HEK293 (cell line): ENCODE results near the gene TRPM2.
A peak's percentile ranks its signal among the peaks of the same experiment; 100 is the strongest.

Experiments
- CTCF ChIA-PET: fragments of 350-600 bp; formaldehyde crosslinking; extraction: SDS; loops from one replicate; lab custom pipeline; 2021; ENCODE audit warnings: antibody characterized with exemption; lab: Yijun Ruan, JAX
- POLR2A ChIA-PET: fragments of 300-600 bp; formaldehyde crosslinking; extraction: SDS; loops from one replicate; lab custom pipeline; 2020; ENCODE audit warnings: antibody characterized with exemption, inconsistent platforms; lab: Yijun Ruan, JAX
- H3K27ac ChIP-seq: fragments of 200-500 bp; sonication (Bioruptor generic); 2 replicates; pipeline ENCODE4 v1.5.1; 2014; ENCODE audit warnings: low read depth, low read length, control low read depth, inconsistent platforms; ENCODE audit errors: extremely low read depth
- H3K36me3 ChIP-seq, 2 experiments: fragments of 200-500 bp in 1 of 2; sonication (Bioruptor generic) in 1 of 2; 1 replicate in 1 of 2; 2 replicates in 1 of 2; pipeline ENCODE4 v1.5.1; 2014 to 2017; ENCODE audit warnings: inconsistent platforms in 2 of 2, low read length in 2 of 2; ENCODE audit not compliant: control insufficient read depth in 2 of 2, insufficient read depth in 1 of 2
- H3K4me1 ChIP-seq: fragments of 200-500 bp; sonication (Bioruptor generic); 2 replicates; pipeline ENCODE4 v1.5.1; 2014; ENCODE audit warnings: mild to moderate bottlenecking, low read length, inconsistent platforms; ENCODE audit not compliant: control insufficient read depth, insufficient read depth
- H3K4me3 ChIP-seq: 2 replicates; pipeline ENCODE4 v1.5.1; 2011; ENCODE audit warnings: low read depth, mild to moderate bottlenecking, control low read depth, low read length, moderate library complexity
- H3K9me3 ChIP-seq: fragments of 200-500 bp; sonication (Bioruptor generic); 2 replicates; pipeline ENCODE4 v1.5.1; 2014; ENCODE audit warnings: low read depth, low read length, inconsistent platforms; ENCODE audit not compliant: control insufficient read depth, insufficient read depth
- KLF1 ChIP-seq: fragments of 450-650 bp; formaldehyde crosslinking; IDR thresholded peaks from 2 replicates; pipeline ENCODE4 v1.5.1; 2016; ENCODE audit warnings: missing biosample characterization, missing genetic modification characterization
- KLF10 ChIP-seq: fragments of 450-650 bp; IDR thresholded peaks from 2 replicates; pipeline ENCODE4 v1.5.1; 2018; ENCODE audit warnings: missing biosample characterization, mild to moderate bottlenecking, missing genetic modification characterization
- PRDM1 ChIP-seq: fragments of 450-650 bp; formaldehyde crosslinking; IDR thresholded peaks from 2 replicates; pipeline ENCODE4; 2016; ENCODE audit warnings: missing biosample characterization, missing genetic modification characterization
- SP2 ChIP-seq: fragments of 450-650 bp; formaldehyde crosslinking; IDR thresholded peaks from 2 replicates; pipeline ENCODE4 v1.5.1; 2016; ENCODE audit warnings: missing biosample characterization, missing genetic modification characterization
- SP3 ChIP-seq: fragments of 450-650 bp; formaldehyde crosslinking; IDR thresholded peaks from 2 replicates; pipeline ENCODE4 v1.5.1; 2016; ENCODE audit warnings: missing biosample characterization, missing genetic modification characterization
- SP7 ChIP-seq: fragments of 450-650 bp; formaldehyde crosslinking; IDR thresholded peaks from 2 replicates; pipeline ENCODE4 v1.5.1; 2016; ENCODE audit warnings: missing biosample characterization, missing genetic modification characterization
- ZBTB10 ChIP-seq: fragments of 450-650 bp; formaldehyde crosslinking; IDR thresholded peaks from 2 replicates; pipeline ENCODE4 v1.5.1; 2016; ENCODE audit warnings: missing biosample characterization, missing genetic modification characterization
- ZBTB20 ChIP-seq: fragments of 450-650 bp; formaldehyde crosslinking; IDR thresholded peaks from 2 replicates; pipeline ENCODE4 v1.5.1; 2016; ENCODE audit warnings: missing biosample characterization, missing genetic modification characterization
- ZBTB21 ChIP-seq: fragments of 450-650 bp; formaldehyde crosslinking; IDR thresholded peaks from 2 replicates; pipeline ENCODE4 v1.5.1; 2017; ENCODE audit warnings: missing biosample characterization, missing genetic modification characterization
- ZBTB6 ChIP-seq: fragments of 450-650 bp; formaldehyde crosslinking; IDR thresholded peaks from 2 replicates; pipeline ENCODE4 v1.5.1; 2017; ENCODE audit warnings: missing biosample characterization, missing genetic modification characterization
- ZFHX2 ChIP-seq: fragments of 450-650 bp; formaldehyde crosslinking; conservative IDR thresholded peaks from 2 replicates; pipeline ENCODE4 v1.5.1; 2016; ENCODE audit warnings: missing biosample characterization, missing genetic modification characterization
- ZFP3 ChIP-seq: fragments of 450-650 bp; formaldehyde crosslinking; IDR thresholded peaks from 2 replicates; pipeline ENCODE4 v1.5.1; 2016; ENCODE audit warnings: low read depth, missing biosample characterization, missing genetic modification characterization
- ZIC2 ChIP-seq: fragments of 450-650 bp; formaldehyde crosslinking; IDR thresholded peaks from 2 replicates; pipeline ENCODE4 v1.5.1; 2016; ENCODE audit warnings: missing biosample characterization, missing genetic modification characterization
- ZNF114 ChIP-seq: fragments of 450-650 bp; formaldehyde crosslinking; IDR thresholded peaks from 2 replicates; pipeline ENCODE4 v1.5.0; 2017; ENCODE audit warnings: missing biosample characterization, missing genetic modification characterization
- ZNF132 ChIP-seq: fragments of 450-650 bp; formaldehyde crosslinking; IDR thresholded peaks from 2 replicates; pipeline ENCODE4 v1.5.1; 2017; ENCODE audit warnings: missing biosample characterization, missing genetic modification characterization, borderline replicate concordance
- ZNF302 ChIP-seq: fragments of 450-650 bp; formaldehyde crosslinking; IDR thresholded peaks from 2 replicates; pipeline ENCODE4 v1.5.1; 2016; ENCODE audit warnings: missing biosample characterization, missing genetic modification characterization, low read depth
- ZNF404 ChIP-seq: fragments of 450-650 bp; formaldehyde crosslinking; IDR thresholded peaks from 2 replicates; pipeline ENCODE4 v1.5.1; 2017; ENCODE audit warnings: missing biosample characterization, missing genetic modification characterization
- ZNF530 ChIP-seq: fragments of 450-650 bp; formaldehyde crosslinking; IDR thresholded peaks from 2 replicates; pipeline ENCODE4 v1.5.1; 2016; ENCODE audit warnings: low read depth, missing biosample characterization, missing genetic modification characterization
- ZNF677 ChIP-seq: fragments of 450-650 bp; IDR thresholded peaks from 2 replicates; pipeline ENCODE4 v1.5.0; 2018; ENCODE audit warnings: missing biosample characterization, mild to moderate bottlenecking, missing genetic modification characterization, moderate library complexity
- ZSCAN30 ChIP-seq: fragments of 450-650 bp; IDR thresholded peaks from 2 replicates; pipeline ENCODE4 v1.5.1; 2018; ENCODE audit warnings: missing biosample characterization, mild to moderate bottlenecking, missing genetic modification characterization, moderate library complexity
- ZSCAN5A ChIP-seq: fragments of 450-650 bp; formaldehyde crosslinking; IDR thresholded peaks from 2 replicates; pipeline ENCODE4 v1.5.1; 2016; ENCODE audit warnings: missing biosample characterization, missing genetic modification characterization
- TF ChIP-seq, protein P1 (sequence below): fragments of 450-650 bp; formaldehyde crosslinking; IDR thresholded peaks from 2 replicates; pipeline ENCODE4 v1.5.1; 2016; ENCODE audit warnings: missing biosample characterization, missing genetic modification characterization
- TF ChIP-seq, protein P2 (sequence below): fragments of 450-650 bp; formaldehyde crosslinking; IDR thresholded peaks from 2 replicates; pipeline ENCODE4 v1.5.1; 2016; ENCODE audit warnings: missing biosample characterization, missing genetic modification characterization
- TF ChIP-seq, protein P3 (sequence below): fragments of 450-650 bp; formaldehyde crosslinking; IDR thresholded peaks from 2 replicates; pipeline ENCODE4 v1.5.1; 2016; ENCODE audit warnings: missing biosample characterization, missing genetic modification characterization

The TRPM2 gene

DNA sequence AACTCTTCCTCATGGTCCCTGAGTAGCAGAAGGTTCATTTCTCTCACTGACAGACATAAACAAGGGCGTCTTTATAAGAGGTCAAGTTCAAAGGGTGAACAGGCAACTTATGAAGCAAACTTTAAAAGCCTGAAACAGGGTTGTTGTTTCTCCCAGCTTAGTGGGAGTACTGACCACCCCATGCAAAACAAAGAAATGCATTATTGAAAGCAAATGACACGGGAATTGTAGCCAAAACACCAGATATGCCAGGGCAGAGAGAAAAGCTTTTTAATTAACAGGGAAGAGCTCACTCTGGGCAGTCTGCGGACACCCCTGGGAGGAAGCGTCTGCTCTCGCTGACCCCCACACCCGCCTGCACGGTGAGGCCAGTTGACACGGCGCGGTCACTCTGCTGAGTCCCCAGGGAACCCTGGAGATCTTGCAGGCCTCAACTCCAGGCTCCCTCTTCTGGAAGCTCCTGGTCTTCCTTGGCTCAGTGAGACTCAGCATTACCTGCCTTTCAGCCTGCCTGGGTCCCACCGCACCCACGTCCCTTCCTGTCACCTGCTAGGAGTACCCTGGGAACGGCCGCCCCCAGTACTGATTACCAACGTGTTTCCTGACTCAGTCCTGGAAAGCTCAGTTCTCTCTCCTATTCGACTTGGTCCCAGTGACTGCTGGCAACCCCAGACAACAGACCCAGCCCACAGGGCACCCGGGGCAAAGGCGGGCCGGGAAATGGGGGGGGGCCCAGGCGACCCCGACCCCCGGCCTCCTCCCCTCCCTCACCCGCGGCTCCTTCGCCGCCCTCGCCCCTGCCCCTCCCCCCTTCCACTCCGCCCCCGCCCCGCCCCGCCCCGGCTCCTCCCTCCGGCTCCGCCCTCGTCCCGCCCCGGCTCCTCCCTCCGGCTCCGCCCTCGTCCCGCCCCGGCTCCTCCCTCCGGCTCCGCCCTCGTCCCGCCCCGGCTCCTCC, 15.2 kb upstream of the TRPM2 start:
- no peaks in the 10 kb centered on the region for H3K9me3 ChIP-seq
- no peak overlapping the region for H3K27ac ChIP-seq
- ChIA-PET POLR2A (interaction anchor here (0.6 to 2.2 kb wide), 8 partner anchors 9 to 535 kb away, joined by 3 to 11 read pairs (median 4); partner anchors contain the start of genes LRRC3, PFKL and PTTG1IP), CTCF (interaction anchor here (0.7 to 1.7 kb wide), 5 partner anchors 9 to 116 kb away, joined by 3 to 11 read pairs (median 4); no protein-coding TSS in a partner anchor)
- H3K4me1 ChIP-seq, result peaks cover 9% of the 10 kb centered on the region
- peaks cover 0 to 4% of the 10 kb centered on the region in 2 experiments; a peak in 1 of 3 replicates for H3K36me3 ChIP-seq
- peak overlapping the region; percentile 28 for H3K4me3 ChIP-seq
- TF ChIP-seq ZBTB6 (tag by site-specific recombination) (no peak), ZNF677 (tag by site-specific recombination) (no peak; the same call in 1 of the 2 replicates), SP2 (tag by site-specific recombination) (peak; percentile 54), SP3 (tag by site-specific recombination) (peak; percentile 46), ZBTB21 (tag by site-specific recombination) (no peak), ZIC2 (tag by site-specific recombination) (peak; percentile 22; the same call in 1 of the 2 replicates), ZBTB20 (0 out of 2 replicates have a peak, but pooled peaks have one; percentile 38), ZNF132 (tag by site-specific recombination) (no peak), KLF1 (peak; percentile 85), ZSCAN30 (tag by site-specific recombination) (no peak), SP7 (tag by site-specific recombination) (peak; percentile 26; the same call in 1 of the 2 replicates), ZFP3 (tag by site-specific recombination) (no peak), PRDM1 (tag by site-specific recombination) (no peak), ZNF404 (tag by site-specific recombination) (no peak), ZBTB10 (tag by site-specific recombination) (0 out of 2 replicates have a peak, but pooled peaks have one; percentile 42), ZNF302 (tag by site-specific recombination) (no peak), ZFHX2 (tag by site-specific recombination) (peak; percentile 77), KLF10 (tag by site-specific recombination) (peak; percentile 6; the same call in 1 of the 2 replicates), ZNF530 (tag by site-specific recombination) (no peak), ZSCAN5A (tag by site-specific recombination) (0 out of 2 replicates have a peak, but pooled peaks have one; percentile 31), ZNF114 (tag by site-specific recombination) (no peak)
- TF ChIP-seq, protein P1, sequence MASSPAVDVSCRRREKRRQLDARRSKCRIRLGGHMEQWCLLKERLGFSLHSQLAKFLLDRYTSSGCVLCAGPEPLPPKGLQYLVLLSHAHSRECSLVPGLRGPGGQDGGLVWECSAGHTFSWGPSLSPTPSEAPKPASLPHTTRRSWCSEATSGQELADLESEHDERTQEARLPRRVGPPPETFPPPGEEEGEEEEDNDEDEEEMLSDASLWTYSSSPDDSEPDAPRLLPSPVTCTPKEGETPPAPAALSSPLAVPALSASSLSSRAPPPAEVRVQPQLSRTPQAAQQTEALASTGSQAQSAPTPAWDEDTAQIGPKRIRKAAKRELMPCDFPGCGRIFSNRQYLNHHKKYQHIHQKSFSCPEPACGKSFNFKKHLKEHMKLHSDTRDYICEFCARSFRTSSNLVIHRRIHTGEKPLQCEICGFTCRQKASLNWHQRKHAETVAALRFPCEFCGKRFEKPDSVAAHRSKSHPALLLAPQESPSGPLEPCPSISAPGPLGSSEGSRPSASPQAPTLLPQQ (tag by site-specific recombination), result peak; percentile 60; the same call in 1 of the 2 replicates
- TF ChIP-seq, protein P2, sequence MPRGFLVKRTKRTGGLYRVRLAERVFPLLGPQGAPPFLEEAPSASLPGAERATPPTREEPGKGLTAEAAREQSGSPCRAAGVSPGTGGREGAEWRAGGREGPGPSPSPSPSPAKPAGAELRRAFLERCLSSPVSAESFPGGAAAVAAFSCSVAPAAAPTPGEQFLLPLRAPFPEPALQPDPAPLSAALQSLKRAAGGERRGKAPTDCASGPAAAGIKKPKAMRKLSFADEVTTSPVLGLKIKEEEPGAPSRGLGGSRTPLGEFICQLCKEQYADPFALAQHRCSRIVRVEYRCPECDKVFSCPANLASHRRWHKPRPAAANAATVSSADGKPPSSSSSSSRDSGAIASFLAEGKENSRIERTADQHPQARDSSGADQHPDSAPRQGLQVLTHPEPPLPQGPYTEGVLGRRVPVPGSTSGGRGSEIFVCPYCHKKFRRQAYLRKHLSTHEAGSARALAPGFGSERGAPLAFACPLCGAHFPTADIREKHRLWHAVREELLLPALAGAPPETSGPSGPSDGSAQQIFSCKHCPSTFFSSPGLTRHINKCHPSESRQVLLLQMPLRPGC (tag by site-specific recombination), result no peak
- TF ChIP-seq, protein P3, sequence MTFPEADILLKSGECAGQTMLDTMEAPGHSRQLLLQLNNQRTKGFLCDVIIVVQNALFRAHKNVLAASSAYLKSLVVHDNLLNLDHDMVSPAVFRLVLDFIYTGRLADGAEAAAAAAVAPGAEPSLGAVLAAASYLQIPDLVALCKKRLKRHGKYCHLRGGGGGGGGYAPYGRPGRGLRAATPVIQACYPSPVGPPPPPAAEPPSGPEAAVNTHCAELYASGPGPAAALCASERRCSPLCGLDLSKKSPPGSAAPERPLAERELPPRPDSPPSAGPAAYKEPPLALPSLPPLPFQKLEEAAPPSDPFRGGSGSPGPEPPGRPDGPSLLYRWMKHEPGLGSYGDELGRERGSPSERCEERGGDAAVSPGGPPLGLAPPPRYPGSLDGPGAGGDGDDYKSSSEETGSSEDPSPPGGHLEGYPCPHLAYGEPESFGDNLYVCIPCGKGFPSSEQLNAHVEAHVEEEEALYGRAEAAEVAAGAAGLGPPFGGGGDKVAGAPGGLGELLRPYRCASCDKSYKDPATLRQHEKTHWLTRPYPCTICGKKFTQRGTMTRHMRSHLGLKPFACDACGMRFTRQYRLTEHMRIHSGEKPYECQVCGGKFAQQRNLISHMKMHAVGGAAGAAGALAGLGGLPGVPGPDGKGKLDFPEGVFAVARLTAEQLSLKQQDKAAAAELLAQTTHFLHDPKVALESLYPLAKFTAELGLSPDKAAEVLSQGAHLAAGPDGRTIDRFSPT, result no peak
